Sigmoid colon (tissue), 4 donors: Measurements from ENCODE around the gene SAMD10.

Source experiments
- POLR2A ChIP-seq, 2 donors: fragments of 450-650 bp; IDR thresholded peaks; one replicate each; pipeline ENCODE4 v1.6.1; 2016; ENCODE audit warnings: antibody characterized with exemption in 2 of 2, mild to moderate bottlenecking in 2 of 2, moderate library complexity in 2 of 2
- POLR2AphosphoS5 ChIP-seq, 4 donors: sonication (generic); formaldehyde crosslinking; IDR thresholded peaks; one replicate each; pipeline ENCODE4 v1.6.1; 2017; ENCODE audit warnings: antibody characterized with exemption in 4 of 4
- TF ChIP-seq, protein P1 (sequence below), 4 experiments: fragments of 450-650 bp in 3 of 4; fragments of 200-600 bp in 1 of 4; IDR thresholded peaks; one replicate each; pipeline ENCODE4 v1.5.1; 2016 to 2019; ENCODE audit warnings: antibody characterized with exemption in 4 of 4, mild to moderate bottlenecking in 3 of 4, moderate library complexity in 2 of 4

DNA sequence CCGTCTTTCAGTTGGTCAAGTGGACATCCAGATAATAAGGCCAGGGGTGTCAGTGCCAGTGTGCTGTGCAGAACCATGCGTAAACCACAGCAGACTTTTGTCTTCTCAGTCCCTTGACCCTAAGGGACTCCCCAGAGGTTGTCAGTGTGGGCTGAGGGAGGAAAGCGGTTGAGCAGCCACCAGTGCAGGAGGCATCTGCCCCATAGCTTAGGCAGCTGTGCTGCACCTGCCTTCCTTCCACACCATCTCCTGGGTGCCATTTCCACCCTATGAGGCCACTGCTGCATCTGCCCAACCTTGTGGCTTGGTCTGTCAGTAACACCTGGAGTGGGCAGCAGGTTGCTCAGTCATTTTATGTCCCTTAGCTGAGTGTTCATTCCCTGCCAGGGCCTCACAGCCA lies 27.5 kb upstream of the SAMD10 start:
- TF ChIP-seq POLR2A (IDR thresholded peaks at IDR 0.05), result no peak
- TF ChIP-seq, protein P1, sequence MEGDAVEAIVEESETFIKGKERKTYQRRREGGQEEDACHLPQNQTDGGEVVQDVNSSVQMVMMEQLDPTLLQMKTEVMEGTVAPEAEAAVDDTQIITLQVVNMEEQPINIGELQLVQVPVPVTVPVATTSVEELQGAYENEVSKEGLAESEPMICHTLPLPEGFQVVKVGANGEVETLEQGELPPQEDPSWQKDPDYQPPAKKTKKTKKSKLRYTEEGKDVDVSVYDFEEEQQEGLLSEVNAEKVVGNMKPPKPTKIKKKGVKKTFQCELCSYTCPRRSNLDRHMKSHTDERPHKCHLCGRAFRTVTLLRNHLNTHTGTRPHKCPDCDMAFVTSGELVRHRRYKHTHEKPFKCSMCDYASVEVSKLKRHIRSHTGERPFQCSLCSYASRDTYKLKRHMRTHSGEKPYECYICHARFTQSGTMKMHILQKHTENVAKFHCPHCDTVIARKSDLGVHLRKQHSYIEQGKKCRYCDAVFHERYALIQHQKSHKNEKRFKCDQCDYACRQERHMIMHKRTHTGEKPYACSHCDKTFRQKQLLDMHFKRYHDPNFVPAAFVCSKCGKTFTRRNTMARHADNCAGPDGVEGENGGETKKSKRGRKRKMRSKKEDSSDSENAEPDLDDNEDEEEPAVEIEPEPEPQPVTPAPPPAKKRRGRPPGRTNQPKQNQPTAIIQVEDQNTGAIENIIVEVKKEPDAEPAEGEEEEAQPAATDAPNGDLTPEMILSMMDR (IDR thresholded peaks at IDR 0.05), result no peak
- TF ChIP-seq POLR2AphosphoS5 (IDR thresholded peaks at IDR 0.05), result no peak
